CD4-positive, alpha-beta T cell treated with Interleukin-17A for 4 hours (primary cell): Measurements from ENCODE around the gene WDR90.

Experiments
- DNase-seq: peaks from one replicate; pipeline ENCODE4 v3.0.0-alpha.2; 2020; ENCODE audit warnings: mixed read lengths

WDR90 gene

GRCh38 chr16:693364-693763 lies 44.2 kb downstream of the WDR90 start:
- no peak for DNase-seq

- no peak for DNase-seq
These were observed 44.6 kb downstream of the WDR90 start for GRCh38 chr16:693766-694165.

DNA sequence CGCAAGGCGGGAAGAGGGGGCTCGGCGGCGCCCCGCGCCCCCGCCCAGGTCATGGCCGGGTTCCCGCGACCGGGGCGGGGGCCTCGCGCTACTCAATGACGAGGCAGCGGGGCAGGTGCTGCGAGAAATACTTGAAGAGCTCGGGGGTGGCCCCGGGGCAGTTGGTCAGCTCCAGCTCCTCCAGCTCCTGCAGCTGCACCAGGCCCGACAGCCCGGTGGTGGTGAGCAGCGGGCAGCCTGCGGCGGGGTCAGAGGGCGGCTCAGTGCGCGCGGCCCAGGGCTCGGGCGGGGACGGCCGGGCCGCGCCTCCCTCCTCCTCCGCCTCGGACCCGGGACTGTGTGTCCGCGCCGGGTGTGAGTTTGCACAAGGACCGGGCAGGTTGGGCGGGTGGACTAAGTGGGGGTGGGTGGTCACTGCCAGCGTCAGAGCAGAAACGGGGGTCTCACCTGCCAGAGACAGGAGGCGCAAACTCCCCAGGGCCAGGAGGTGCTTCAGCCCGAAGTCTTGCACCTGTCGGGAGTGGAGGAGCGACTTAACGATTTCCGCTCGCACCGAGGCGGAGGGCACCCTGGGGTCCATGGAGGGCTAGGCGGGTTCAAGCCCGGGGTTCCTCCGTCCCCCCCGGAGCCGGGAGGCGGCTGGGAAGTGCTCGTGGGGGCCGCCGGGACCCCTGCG lies 45.2 kb downstream of the WDR90 start:
- DNase-seq, result peak; percentile 33

DNA sequence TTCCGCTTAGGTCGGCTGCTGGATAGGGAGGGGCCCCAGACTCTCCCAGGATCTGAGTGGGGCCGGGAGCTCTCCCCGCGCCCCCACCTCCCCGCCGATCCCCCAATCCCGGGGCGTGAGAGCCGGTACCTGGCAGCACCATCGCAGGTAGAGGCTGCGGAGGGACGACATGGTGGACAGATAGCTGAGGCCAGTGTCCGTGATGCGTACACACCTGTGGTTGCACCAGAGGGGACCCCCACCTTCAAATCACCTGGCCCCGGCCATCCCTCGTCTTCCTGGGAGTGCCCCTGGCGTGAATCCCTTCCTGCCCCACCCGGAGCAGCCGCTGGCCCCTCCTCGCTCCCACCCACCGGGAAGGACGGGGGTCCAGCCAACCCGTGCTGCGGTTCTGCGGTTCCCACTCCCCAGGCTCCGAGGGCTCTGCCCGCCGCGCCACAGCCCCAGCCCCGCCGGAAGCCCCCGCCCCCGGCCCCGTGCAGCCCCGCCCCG lies 45.7 kb downstream of the WDR90 start:
- no peak for DNase-seq

DNA sequence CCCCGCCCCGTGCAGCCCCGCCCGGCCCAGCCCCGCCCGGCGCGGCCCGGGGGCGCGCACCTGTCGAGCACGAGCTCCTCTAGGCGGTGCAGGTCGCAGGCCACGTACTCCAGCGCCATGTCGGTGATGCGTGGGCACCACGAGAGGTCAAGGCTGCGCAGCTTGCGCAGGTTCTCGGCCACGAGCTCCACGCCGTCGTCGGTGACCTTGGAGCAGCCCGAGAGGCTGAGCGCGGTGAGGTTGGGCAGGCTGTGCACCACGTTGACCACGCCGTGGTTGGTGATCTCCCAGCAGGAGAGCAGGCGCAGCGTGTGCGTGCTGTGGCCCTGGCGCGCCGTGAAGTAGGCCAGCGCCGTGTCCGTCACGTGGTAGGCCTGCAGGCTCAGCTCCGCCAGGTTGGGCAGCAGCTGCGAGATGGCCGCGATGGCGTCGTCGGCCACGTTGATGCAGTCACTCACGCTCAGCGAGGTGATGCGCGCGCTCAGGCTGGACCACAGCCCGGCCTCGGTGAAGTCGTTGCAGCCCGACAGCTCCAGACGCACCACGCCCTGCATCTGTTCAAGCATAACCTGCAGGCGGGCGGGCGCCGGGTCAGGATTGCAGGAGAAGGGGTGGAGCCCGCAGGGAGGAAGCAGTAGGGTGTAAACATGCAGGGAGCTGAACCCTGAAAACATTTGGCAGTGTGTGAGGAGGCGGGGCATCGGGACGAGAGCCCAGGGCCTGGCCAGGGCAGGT lies 46.4 kb downstream of the WDR90 start:
- peak; percentile 82 for DNase-seq

- no peak for DNase-seq
These were observed 49.9 kb downstream of the WDR90 start for GRCh38 chr16:698911-699671.

- peak; percentile 65 for DNase-seq
These were observed 51.8 kb downstream of the WDR90 start for GRCh38 chr16:700684-701584.

GRCh38 chr16:702341-702740 lies 53.2 kb downstream of the WDR90 start:
- no peak for DNase-seq

DNA sequence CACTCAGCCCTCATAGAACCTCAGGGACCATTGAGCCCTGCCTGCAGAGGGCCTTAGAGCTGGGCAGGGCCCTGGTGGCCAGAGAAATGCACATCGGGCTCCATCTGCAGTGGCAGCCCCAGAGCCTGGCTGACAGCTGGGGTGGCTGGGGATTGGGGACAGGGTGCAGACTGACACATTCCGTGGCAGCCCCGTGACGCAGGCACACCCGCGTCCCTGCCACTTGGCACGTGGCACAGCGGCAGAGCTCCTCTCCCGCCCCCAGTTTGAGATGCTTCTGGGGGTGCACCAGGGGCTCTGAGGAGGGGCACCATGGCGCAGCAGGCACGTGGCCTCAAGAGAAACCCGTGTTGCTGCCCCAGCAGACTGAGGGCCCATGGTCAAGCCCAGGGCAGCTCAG lies 54.2 kb downstream of the WDR90 start:
- DNase-seq, result no peak

- no peak for DNase-seq
These were observed 54.9 kb downstream of the WDR90 start for GRCh38 chr16:704047-704446.

GRCh38 chr16:704552-705380 lies 55.6 kb downstream of the WDR90 start:
- no peak for DNase-seq

DNA sequence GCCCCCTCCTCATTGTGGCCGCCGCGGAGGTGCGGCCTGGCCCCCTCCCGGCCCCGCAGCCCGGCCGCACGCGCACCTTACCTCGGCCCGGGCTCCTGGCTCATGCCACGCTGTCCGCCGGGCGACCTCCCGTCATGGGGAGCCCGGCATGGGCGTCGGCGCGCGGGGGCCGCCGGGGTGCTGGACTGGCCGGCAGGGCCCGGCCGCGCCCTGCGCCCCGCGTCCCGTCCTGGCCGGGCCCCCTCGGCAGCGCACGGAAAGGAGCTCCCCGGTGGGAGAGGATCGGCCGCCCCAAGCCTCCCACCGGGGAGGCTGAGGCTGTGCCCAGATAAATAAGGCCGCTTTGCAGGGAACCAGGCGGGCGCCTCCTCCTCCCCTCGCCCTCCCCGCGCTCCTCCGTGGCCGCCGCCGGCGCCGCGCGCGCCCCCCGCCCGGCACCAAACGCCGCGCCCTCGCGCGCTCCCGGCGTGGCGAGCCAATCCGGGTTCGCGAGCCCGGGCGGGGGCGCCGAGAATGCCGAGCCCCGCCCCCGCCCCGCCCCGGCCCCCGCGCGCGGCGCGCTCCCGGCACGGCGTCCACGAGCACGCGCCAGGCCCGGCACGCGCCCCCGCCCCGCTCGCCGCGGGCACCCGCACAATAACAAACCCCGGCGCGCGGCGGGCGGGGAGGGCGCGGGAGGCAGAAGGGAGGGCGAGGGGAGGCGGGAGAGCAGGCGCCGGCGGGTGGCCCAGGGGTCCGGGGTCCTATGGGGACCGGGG lies 56.4 kb downstream of the WDR90 start, which contains the start of gene FBXL16:
FBXL16 (minus strand) TSS at position 371 of the 758 bp plus-strand sequence. CDS start 8,396 bp downstream, outside the sequence.
- no peak for DNase-seq

- DNase-seq, result no peak
These were observed 57.3 kb downstream of the WDR90 start for GRCh38 chr16:706189-707061.

- DNase-seq, result no peak
These were observed 57.9 kb downstream of the WDR90 start for GRCh38 chr16:707062-707538.

DNA sequence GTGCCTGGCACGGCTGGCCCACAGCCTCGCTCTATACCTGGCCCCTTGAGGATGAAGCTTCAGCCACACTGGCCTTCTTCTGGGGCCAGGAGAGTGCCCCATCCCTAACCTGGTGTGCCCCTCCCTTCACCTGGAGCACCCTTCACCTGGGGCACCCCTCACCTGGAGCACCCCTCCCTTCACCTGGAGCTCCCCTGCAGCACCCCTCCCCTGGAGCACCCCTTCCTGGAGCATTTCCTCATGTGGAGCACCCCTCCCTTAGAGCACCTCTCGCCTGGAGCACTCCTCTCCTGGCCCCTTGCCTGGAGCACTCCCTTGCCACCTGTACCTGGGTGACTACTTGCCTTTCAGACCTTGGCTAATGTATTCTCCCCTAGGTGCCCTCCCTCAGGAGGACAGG lies 58.9 kb downstream of the WDR90 start:
- no peak for DNase-seq

DNA sequence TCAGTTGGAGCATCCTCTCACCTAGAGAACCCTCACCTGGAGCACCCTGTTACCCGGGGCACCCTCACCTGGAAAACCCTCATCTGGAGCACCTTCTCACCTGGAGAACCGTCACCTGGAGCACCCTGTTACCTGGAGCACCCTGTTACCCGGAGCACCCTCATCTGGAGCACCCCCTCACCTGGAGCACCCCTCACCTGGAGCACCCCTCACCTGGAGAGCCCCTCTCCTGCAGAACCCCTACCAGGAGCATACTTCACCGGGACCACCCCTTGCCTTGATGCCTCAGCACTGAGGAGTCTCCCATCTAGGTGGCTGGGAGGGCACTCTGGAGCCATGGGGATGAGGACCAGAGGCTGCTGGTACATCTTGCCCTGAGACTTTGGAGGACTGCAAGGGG lies 59.8 kb downstream of the WDR90 start:
- no peak for DNase-seq

GRCh38 chr16:709566-710499 lies 60.7 kb downstream of the WDR90 start:
- no peak for DNase-seq

DNA sequence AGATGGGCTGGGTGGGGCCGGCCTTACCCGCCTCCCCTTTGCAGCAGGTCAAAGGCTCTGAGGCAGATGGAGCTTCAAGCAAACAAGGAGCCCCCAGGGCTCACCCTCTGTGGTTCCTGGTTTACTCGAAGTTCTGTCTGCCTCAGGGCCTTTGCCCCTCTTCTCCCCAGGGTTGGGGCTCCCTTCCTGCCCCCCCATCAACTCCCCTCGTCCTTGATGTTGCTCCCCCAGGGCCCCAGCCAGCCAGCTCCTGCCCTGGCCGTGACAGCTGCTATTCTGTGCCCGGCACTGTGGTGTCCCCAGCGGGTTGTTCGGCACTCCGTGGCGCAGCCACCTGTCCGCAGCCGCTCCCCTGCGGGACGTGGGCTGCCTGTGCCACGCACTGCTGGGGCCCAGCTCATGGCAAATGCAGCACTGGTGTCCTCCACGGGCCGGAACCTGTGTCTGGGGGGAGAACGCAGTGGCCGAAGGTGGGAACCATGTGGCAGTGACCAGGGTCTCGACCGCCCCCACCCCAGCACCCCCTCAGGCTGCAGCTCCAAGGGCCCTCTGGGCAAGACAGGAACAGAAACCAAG lies 61.4 kb downstream of the WDR90 start:
- no peak for DNase-seq
